SK-N-SH (cell line): ENCODE results near the gene CCNY.

Experiments used
- CTCF ChIP-seq: fragments of 200-600 bp; sonication (generic); IDR thresholded peaks from 2 replicates; pipeline ENCODE4 v1.6.1; 2017; ENCODE audit warnings: antibody characterized with exemption, mild to moderate bottlenecking, moderate library complexity
- EZH2phosphoT487 ChIP-seq: fragments of 200-600 bp; sonication (generic); IDR thresholded peaks from 2 replicates; pipeline ENCODE4 v1.6.1; 2017; ENCODE audit warnings: low read depth, mixed run types, mild to moderate bottlenecking, antibody characterized with exemption, moderate library complexity, borderline replicate concordance
- FOSL2 ChIP-seq: IDR thresholded peaks from 2 replicates; pipeline ENCODE4 v1.4.0; 2012; ENCODE audit warnings: low read depth, mild to moderate bottlenecking, moderate library complexity, borderline replicate concordance
- GABPA ChIP-seq: IDR thresholded peaks from 2 replicates; pipeline ENCODE4 v1.4.0; 2012; ENCODE audit warnings: low read depth, mild to moderate bottlenecking
- JUND ChIP-seq: IDR thresholded peaks from 2 replicates; pipeline ENCODE4 v1.4.0; 2012
- NRF1 ChIP-seq: IDR thresholded peaks from 2 replicates; pipeline ENCODE4 v1.6.1; 2012; ENCODE audit warnings: low read depth, mild to moderate bottlenecking, low read length
- PBX3 ChIP-seq: IDR thresholded peaks from 2 replicates; pipeline ENCODE4; 2012
- POLR2AphosphoS5 ChIP-seq: IDR thresholded peaks from 2 replicates; pipeline ENCODE4 v1.6.1; 2012; ENCODE audit warnings: low read depth, low read length
- RAD21 ChIP-seq: IDR thresholded peaks from 2 replicates; pipeline ENCODE4 v1.6.1; 2012; ENCODE audit warnings: mild to moderate bottlenecking, low read length
- TEAD4 ChIP-seq: IDR thresholded peaks from 2 replicates; pipeline ENCODE4 v1.4.0; 2012; ENCODE audit warnings: mild to moderate bottlenecking, borderline replicate concordance; ENCODE audit not compliant: insufficient read depth
- TF ChIP-seq, protein P1 (sequence below): fragments of 150-350 bp; IDR thresholded peaks from 2 replicates; pipeline ENCODE4 v1.6.1; 2017; ENCODE audit warnings: antibody characterized with exemption, low read length, low read depth, borderline replicate concordance

DNA sequence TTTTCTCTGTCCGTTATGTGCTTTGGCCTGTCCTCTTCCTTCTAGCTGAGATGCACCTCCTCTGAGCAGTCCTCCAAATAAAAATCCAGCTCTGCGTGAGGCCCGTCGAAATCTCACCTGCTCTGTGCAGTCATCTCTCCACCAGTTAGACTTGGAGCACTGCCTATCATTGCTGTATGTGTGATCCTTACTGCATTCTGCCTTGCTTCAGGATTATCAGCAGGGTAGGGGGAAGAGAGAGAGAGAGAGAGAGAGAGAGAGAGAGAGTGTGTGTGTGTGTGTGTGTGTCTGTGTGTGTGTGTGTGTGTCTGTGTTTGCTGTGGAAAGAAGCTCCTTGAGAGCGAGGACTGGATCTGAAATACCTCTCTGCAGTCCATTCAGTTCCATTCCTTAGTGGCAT, 129.4 kb downstream of the CCNY start:
- TF ChIP-seq CTCF, result no peak
- TF ChIP-seq NRF1, result no peak
- no peak for TF ChIP-seq RAD21
- no peak for TF ChIP-seq PBX3
- TF ChIP-seq EZH2phosphoT487, result no peak
- TF ChIP-seq FOSL2, result no peak
- TF ChIP-seq TEAD4, result no peak
- no peak for TF ChIP-seq POLR2AphosphoS5
- no peak for TF ChIP-seq GABPA
- TF ChIP-seq, protein P1, sequence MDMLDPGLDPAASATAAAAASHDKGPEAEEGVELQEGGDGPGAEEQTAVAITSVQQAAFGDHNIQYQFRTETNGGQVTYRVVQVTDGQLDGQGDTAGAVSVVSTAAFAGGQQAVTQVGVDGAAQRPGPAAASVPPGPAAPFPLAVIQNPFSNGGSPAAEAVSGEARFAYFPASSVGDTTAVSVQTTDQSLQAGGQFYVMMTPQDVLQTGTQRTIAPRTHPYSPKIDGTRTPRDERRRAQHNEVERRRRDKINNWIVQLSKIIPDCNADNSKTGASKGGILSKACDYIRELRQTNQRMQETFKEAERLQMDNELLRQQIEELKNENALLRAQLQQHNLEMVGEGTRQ, result no peak
- no peak for TF ChIP-seq JUND
